Stimulated activated CD8-positive, alpha-beta memory T cell treated with anti-CD3 and anti-CD28 coated beads, Interleukin-15, amount 100 ng/mL, for 24 hours (primary cell): ENCODE data around the gene AP1B1.
"Not testable (repeated sequence)": the region's sequence is repeated elsewhere in the genome, so short reads cannot be mapped to it uniquely, and the experiment has no call there.

Experiments used
- DNase-seq: peaks from one replicate; pipeline ENCODE4 v3.0.0-alpha.2; 2020; ENCODE audit warnings: low read depth

The AP1B1 gene

GRCh38 chr22:29386708-29387107, 1.7 kb downstream of the AP1B1 start:
- DNase-seq = no peak

- DNase-seq = no peak
Measured at GRCh38 chr22:29385748-29386147, 2.6 kb downstream of the AP1B1 start.

GRCh38 chr22:29385151-29385704, 3.1 kb downstream of the AP1B1 start:
- DNase-seq = no peak

GRCh38 chr22:29383740-29384139, 4.6 kb downstream of the AP1B1 start:
- DNase-seq = no peak

GRCh38 chr22:29382580-29383302, 5.6 kb downstream of the AP1B1 start:
- no peak for DNase-seq

GRCh38 chr22:29380856-29381255, 7.5 kb downstream of the AP1B1 start:
- DNase-seq = no peak

- DNase-seq = no peak
Measured at GRCh38 chr22:29380032-29380781, 8.2 kb downstream of the AP1B1 start.

- DNase-seq = no peak
Measured at GRCh38 chr22:29379258-29379657, 9.1 kb downstream of the AP1B1 start.

GRCh38 chr22:29377979-29378378, 10.4 kb downstream of the AP1B1 start:
- no peak for DNase-seq

GRCh38 chr22:29376705-29377104, 11.7 kb downstream of the AP1B1 start:
- DNase-seq = not testable (repeated sequence)

GRCh38 chr22:29375398-29376076, 12.8 kb downstream of the AP1B1 start:
- no peak for DNase-seq

GRCh38 chr22:29374806-29375205, 13.6 kb downstream of the AP1B1 start:
- not testable (repeated sequence) for DNase-seq

- DNase-seq = no peak
Measured at GRCh38 chr22:29374401-29374800, 14.0 kb downstream of the AP1B1 start.

GRCh38 chr22:29370537-29370936, 17.8 kb downstream of the AP1B1 start:
- DNase-seq = no peak

GRCh38 chr22:29369460-29369859, 18.9 kb downstream of the AP1B1 start:
- DNase-seq = no peak

- no peak for DNase-seq
Measured at GRCh38 chr22:29359469-29359868, 28.9 kb downstream of the AP1B1 start.

- DNase-seq = not testable (repeated sequence)
Measured at GRCh38 chr22:29357193-29357890, 31.0 kb downstream of the AP1B1 start.

GRCh38 chr22:29353860-29354259, 34.5 kb downstream of the AP1B1 start:
- no peak for DNase-seq

GRCh38 chr22:29353286-29353685, 35.1 kb downstream of the AP1B1 start:
- no peak for DNase-seq

GRCh38 chr22:29352778-29353177, 35.6 kb downstream of the AP1B1 start:
- no peak for DNase-seq

- DNase-seq = no peak
Measured at GRCh38 chr22:29351891-29352290, 36.5 kb downstream of the AP1B1 start.

GRCh38 chr22:29351042-29351441, 37.3 kb downstream of the AP1B1 start:
- no peak for DNase-seq
